GM18951 (cell line): ENCODE results near the gene RSPO3.
"Not testable (repeated sequence)": the region's sequence is repeated elsewhere in the genome, so short reads cannot be mapped to it uniquely, and the experiment has no call there.

Experiments used
- POLR2A ChIP-seq: IDR thresholded peaks from 4 replicates; pipeline ENCODE4 v1.6.1; 2011; ENCODE audit warnings: mild to moderate bottlenecking; ENCODE audit not compliant: insufficient read length, insufficient read depth; ENCODE audit errors: extremely low read depth
- in situ Hi-C: fragments of 300-500 bp; cut with MboI; formaldehyde crosslinking; loops from one replicate; pipeline ENCODE4 v1.12.0; 2022; ENCODE audit warnings: low sequenced_read_pairs, mixed read lengths, inconsistent platforms; ENCODE audit not compliant: unreplicated experiment

Gene RSPO3

GRCh38 chr6:127206531-127207095 lies 88.1 kb downstream of the RSPO3 start:
- TF ChIP-seq POLR2A: no peak
- in situ Hi-C loops: no loop called here

- in situ Hi-C loops: no loop called here
- no peak for TF ChIP-seq POLR2A
Measured at GRCh38 chr6:127207591-127208120, 89.2 kb downstream of the RSPO3 start.

GRCh38 chr6:127210725-127211124 lies 92.3 kb downstream of the RSPO3 start:
- no peak for TF ChIP-seq POLR2A
- in situ Hi-C loops: no loop called here

- in situ Hi-C loops: no loop called here
- TF ChIP-seq POLR2A: no peak
Measured at GRCh38 chr6:127212376-127212775, 93.9 kb downstream of the RSPO3 start.

GRCh38 chr6:127214032-127214431 lies 95.6 kb downstream of the RSPO3 start:
- in situ Hi-C loops: not testable (repeated sequence)

- in situ Hi-C loops: not testable (repeated sequence)
Measured at GRCh38 chr6:127214531-127214930, 96.1 kb downstream of the RSPO3 start.

- TF ChIP-seq POLR2A: no peak
- in situ Hi-C loops: no loop called here
Measured at GRCh38 chr6:127215931-127216330, 97.5 kb downstream of the RSPO3 start.

GRCh38 chr6:127216810-127217789 lies 98.6 kb downstream of the RSPO3 start:
- in situ Hi-C loops: no loop called here
- TF ChIP-seq POLR2A: no peak

- in situ Hi-C loops: no loop called here
Measured at GRCh38 chr6:127219869-127220268, 101.4 kb downstream of the RSPO3 start.

GRCh38 chr6:127221201-127221600 lies 102.7 kb downstream of the RSPO3 start:
- in situ Hi-C loops: no loop called here
- no peak for TF ChIP-seq POLR2A

More at GRCh38 chr6:127219869-127220268, 101.4 kb downstream of the RSPO3 start:
- TF ChIP-seq POLR2A: no peak

- no peak for TF ChIP-seq POLR2A
- in situ Hi-C loops: no loop called here
Measured at GRCh38 chr6:127222418-127222817, 103.9 kb downstream of the RSPO3 start.

- TF ChIP-seq POLR2A: no peak
- in situ Hi-C loops: no loop called here
Measured at GRCh38 chr6:127225497-127225896, 107.0 kb downstream of the RSPO3 start.

- in situ Hi-C loops: not testable (repeated sequence)
Measured at GRCh38 chr6:127233819-127234218, 115.3 kb downstream of the RSPO3 start.

GRCh38 chr6:127243501-127243900 lies 125.0 kb downstream of the RSPO3 start:
- no peak for TF ChIP-seq POLR2A
- in situ Hi-C loops: no loop called here
